HG03139 (cell line): ENCODE data around the gene MAN1A1.
"Not testable (repeated sequence)": the region's sequence is repeated elsewhere in the genome, so short reads cannot be mapped to it uniquely, and the experiment has no call there.

Experiments
- ATAC-seq: cut with Tn5 transposase; IDR thresholded peaks from one replicate; pipeline ENCODE4 v1.9.1; 2021; ENCODE audit not compliant: unreplicated experiment

Gene MAN1A1

GRCh38 chr6:119349361-119350201 lies at the start of gene MAN1A1:
MAN1A1 (minus strand) TSS chr6:119349761; CDS start chr6:119349065, 696 bp downstream.
- peak; percentile 71 for ATAC-seq

DNA sequence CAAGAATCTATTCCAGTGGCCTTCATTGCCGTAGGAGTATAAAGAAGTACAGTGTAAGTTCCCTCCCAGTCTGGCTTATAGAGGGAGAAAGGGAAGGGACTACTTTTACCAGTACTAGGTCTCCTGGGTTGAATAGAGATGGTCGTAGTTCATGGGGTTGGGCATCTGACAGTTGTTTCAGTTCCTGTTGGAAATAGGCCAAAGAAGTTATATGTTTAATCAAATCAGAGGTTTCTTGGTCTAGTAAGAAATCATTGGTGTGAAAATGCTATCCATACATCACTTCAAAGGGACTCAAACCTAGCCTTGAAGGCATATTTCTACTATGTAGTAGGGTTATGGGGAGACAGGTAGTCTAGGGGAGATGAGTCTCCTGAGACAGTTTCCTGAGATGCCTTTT lies 45.6 kb upstream of the MAN1A1 start:
- ATAC-seq: peak; percentile 58

GRCh38 chr6:119390247-119390793 lies 40.8 kb upstream of the MAN1A1 start:
- ATAC-seq: no peak

- no peak for ATAC-seq
These were observed 36.4 kb upstream of the MAN1A1 start for GRCh38 chr6:119385994-119386393.

DNA sequence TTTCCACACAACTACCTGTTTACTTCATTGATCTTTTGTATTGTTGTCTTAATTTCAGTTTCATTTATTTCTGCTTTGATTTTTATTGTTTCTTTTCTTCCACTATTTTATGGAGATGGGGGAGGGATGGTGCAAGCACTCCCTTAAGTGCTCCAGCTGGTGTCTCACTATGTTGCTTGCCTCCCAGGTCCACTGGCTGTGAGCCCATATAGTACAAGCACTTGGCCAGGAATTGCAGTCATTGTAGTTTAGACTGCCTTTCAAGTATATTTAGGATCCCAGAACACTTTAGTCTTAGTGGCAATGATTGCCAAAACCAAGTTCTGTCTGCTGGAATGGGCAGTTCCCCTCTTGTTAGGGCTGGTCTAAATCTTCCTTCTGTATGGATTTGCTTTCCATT lies 34.9 kb upstream of the MAN1A1 start:
- ATAC-seq: no peak

DNA sequence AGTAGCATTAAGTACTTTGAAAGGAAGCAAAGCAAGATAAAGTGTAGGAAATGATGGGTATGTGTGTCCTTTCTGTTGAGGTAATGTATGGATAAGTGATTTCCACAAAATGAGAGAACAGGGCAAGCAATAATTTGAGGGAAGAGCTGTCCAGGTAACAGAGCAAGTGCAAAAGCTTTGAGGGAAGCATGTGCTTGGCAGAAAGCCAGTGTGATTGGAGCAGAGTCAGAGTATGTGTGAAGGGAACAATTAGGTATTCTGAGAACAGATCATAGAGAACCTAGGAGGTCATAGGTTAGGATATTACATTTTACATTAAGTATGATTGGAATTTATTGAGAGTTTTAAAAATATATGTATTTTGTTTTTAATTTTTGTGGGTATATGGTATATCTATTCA lies 30.2 kb upstream of the MAN1A1 start:
- ATAC-seq: no peak

- not testable (repeated sequence) for ATAC-seq
These were observed 27.5 kb upstream of the MAN1A1 start for GRCh38 chr6:119377043-119377442.

GRCh38 chr6:119370080-119370479 lies 20.5 kb upstream of the MAN1A1 start:
- ATAC-seq: no peak

- no peak for ATAC-seq
These were observed 19.4 kb upstream of the MAN1A1 start for GRCh38 chr6:119368921-119369320.

- ATAC-seq: no peak
These were observed 11.6 kb upstream of the MAN1A1 start for GRCh38 chr6:119361209-119361608.

DNA sequence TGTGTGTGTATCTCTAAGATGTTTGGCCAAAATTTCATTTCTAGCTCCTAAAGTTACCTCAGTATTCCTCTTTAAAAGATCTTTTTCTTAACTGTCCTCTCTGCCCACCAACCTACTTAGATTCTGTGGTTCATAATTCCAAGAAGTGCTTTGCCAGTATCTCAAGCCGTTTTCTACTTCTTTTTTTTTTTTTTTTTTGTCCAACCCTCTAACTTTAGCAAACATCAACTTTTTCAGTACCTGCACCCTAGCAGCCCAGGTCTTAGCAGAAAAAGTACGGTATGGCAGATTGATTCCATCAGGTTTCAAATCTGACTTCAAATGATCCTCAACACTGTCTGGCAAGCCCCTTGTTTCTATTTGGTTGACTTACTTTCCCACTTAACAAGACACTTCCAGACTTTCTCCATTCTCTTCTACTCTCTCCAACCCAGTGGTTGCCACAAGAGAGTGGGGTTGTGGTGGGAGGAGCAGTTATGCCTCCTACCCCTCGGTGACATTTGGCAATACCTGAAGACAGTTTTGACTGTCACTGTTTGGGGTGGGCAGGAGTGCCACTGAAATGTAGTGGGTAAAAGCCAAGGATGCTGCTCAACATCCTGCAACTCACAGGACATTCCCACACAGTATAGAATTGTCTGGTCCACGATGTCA lies 10.8 kb upstream of the MAN1A1 start:
- ATAC-seq: no peak

GRCh38 chr6:119355890-119356289 lies 6.3 kb upstream of the MAN1A1 start:
- no peak for ATAC-seq

DNA sequence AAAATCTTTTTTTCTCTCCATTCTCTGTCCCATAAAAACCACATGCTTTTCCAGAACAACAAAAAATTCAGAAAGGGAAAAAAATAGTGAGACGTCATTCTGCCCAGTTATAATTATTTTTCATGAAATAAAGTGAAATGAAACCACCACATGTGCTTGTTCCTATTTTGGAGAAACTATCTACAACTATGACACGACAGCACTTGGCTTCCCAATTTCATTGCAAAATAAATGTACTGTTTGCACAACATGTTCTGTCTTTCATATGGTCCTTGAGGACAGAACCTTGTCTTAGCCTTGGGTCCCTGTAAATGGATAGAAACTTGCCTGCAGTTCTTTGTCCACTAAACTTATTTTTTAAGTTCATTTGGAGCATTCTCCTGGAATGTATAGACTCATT lies 5.6 kb upstream of the MAN1A1 start:
- no peak for ATAC-seq

DNA sequence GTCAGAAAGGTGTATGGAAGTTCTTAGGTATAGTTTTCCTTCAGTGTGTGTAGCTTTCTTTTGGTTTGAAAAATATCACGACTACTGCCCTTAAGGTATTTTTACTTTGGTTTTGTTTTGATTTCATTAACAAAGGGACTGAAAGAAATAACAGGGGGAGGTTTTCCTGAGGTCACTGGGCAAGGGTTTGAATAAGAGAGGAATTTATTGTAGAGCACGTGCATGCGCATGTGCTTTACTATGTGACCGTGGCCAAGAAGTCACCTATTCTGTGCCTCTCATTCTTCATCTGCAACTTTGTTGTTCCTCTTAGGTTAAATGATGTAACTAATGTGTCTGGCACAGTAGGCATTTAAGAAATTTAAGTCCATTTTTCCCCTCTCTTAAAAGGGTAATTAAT lies 4.1 kb upstream of the MAN1A1 start:
- ATAC-seq: no peak

DNA sequence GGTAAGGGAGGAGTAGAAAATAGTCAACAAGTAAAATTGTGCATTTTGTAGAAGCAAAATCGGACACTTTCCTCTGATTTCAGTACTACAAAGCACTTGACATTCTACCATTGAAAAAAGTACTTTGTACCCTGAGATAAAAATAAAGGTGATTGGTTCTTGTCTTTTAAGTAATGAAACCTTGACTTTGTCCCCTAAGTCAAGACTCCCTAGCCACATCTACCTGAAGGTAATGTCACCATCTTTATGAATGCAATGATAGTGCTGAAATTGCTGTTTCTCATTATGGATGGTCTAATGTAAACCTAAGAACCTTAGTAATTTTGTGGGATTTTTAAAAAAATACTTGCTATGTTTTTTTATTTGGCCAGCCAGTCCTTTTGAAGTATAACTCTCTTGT lies 2.4 kb upstream of the MAN1A1 start:
- ATAC-seq: no peak

GRCh38 chr6:119350952-119351372 lies 1.4 kb upstream of the MAN1A1 start:
- no peak for ATAC-seq

DNA sequence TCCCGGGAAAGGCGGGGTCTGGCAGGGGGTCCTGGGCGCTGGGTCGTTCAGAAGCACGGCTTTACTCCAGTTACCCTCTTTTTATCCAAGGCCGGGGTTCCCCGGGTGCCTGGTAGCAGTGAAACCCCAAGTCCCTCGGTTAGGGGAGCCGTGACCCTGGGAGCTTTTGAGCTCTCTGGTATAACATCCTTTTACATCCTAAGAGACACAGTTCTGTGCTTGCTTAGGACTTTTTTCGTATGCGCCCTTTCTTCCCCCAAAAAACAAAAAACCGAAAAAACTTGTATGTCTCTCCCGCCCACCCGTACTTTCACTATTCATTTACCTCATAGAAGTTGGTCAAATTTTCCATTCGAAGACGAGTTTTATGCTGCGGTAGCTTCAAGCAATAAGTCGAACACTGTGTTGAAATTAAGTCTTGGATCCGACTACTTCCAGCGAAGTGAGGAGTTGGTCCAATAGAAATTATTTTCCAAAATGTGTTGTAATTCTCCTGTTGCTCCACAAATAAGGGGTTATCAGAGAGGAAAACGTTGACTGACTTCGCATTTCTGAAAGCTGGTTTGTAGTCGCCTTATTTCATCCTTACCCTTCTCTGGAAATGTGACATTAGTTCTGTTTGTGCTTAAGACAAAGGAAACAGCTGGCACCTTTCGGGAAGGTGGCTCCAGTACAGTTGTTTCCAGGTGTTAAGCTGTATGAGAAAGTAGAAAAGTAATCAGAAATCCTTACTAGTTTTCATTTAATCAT lies 816 bp upstream of the MAN1A1 start:
- ATAC-seq: peak; percentile 3

- peak; percentile 11 for ATAC-seq
These were observed 707 bp downstream of the MAN1A1 start for GRCh38 chr6:119348748-119349360.

- ATAC-seq: peak; percentile 21
These were observed 1.3 kb downstream of the MAN1A1 start for GRCh38 chr6:119348096-119348747.

DNA sequence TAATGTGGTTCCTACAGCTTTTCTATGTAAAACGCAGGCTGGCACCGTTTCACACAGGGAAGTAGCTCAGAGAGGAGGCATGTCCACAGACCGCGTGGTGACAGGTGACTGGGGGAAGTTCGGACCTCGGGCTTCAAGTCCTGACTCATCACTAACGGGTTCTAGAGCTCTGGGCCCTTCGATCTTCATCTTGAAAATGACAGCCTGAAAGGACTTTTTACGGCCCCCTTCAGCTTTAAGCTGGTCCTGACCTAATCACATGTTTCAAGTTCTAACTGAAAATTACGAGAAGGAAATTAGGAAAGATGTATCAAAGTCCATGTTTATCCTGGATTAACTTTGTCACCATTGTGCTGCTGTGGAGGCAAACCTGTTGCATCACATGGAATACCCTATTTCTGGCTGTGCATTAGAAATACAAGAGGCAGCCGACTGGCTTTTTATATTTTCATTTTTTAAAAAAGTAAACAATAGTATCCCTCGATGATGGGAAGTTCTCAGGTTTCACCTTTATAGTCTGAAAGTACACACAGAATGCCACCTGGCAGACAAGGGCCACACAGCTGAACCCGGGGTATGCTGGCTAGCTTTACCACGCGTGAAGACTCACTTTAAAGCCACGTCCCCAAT lies 2.0 kb downstream of the MAN1A1 start:
- ATAC-seq: peak; percentile 22
